ENCODE results near the gene PDE6A. TPM values are rescaled to one million over a fixed set of nuclear protein-coding genes. Genes with fewer than 3 reads are reported as not detected.

The PDE6A gene
- total and polyA plus RNA-seq, 2 of the 13 experiments (the other 11 are each of a cell fraction or from before 2014, with no cell fraction given), result 0.01 TPM; not detected in 1

- no peaks in the 10 kb centered on the region for H3K36me3 ChIP-seq (replicated peaks in 1 of 2; ENCODE audit: control insufficient read depth in 1 of 2, insufficient read depth in 2 of 2, low read length in 2 of 2)
- H2AFZ ChIP-seq (ENCODE audit: low read length), result no peak overlapping the region
- no peaks in the 10 kb centered on the region for H3K9me3 ChIP-seq (ENCODE audit: low read length)
- intact Hi-C loops (cut with micrococcal nuclease; ENCODE audit: unreplicated experiment), result no loop called here
- no peak for ATAC-seq
- H3K27me3 ChIP-seq (ENCODE audit: control insufficient read depth in 1 of 2, insufficient read depth in 2 of 2, low read length in 2 of 2), result peaks cover 0 to 5% of the 10 kb centered on the region in 2 experiments; a peak in 2 of 5 replicates
- no peak overlapping the region for H3K9ac ChIP-seq (ENCODE audit: insufficient read depth, low read depth, low read length)
- no peak for DNase-seq (ENCODE audit: low spot score)
- BruUV-seq (replicated peaks), result no TSS peak
- H4K20me1 ChIP-seq (ENCODE audit: insufficient read depth, low read length), result no peaks in the 10 kb centered on the region
- FAIRE-seq, result no peak
- POLR2A ChIA-PET, result no interaction called here
- CTCF ChIA-PET (ENCODE audit: low intra/inter-chr PET ratio, low total read pairs), result no interaction called here
- WGBS (ENCODE audit: low lambda C conversion rate), result 74% methylated on average over 1 of the region's 1 CpG
- in situ Hi-C loops (cut with HindIII; ENCODE audit: extremely low pct_ligation_motif_present, low pct_unique_long_range_greater_than_20kb), result no loop called here
- no peaks in the 10 kb centered on the region for H3K79me2 ChIP-seq (ENCODE audit: insufficient read depth, low read length)
- no peak overlapping the region for H3K4me3 ChIP-seq (replicated peaks in 1 of 3; ENCODE audit: insufficient read depth in 1 of 3, low read depth in 2 of 3, low read length in 3 of 3)
- no peak overlapping the region for H3K27ac ChIP-seq (ENCODE audit: extremely low read length, insufficient read depth, low read length)
- H3K4me2 ChIP-seq (ENCODE audit: low read depth, low read length), result no peak overlapping the region
- TF ChIP-seq ZNF564 (CRISPR knock-in tag; IDR thresholded peaks at IDR 0.05) (no peak), XRCC5 (optimal IDR thresholded peaks at IDR 0.05; ENCODE audit: low read length) (no peak), JUN (CRISPR knock-in tag; IDR thresholded peaks at IDR 0.05) (no peak), ARNT (IDR thresholded peaks at IDR 0.05) (no peak), NFE2L2 (IDR thresholded peaks at IDR 0.05; ENCODE audit: low read length) (no peak), THAP7 (CRISPR knock-in tag; IDR thresholded peaks at IDR 0.05) (no peak), MNT (IDR thresholded peaks at IDR 0.05) (no peak), MED8 (CRISPR knock-in tag; IDR thresholded peaks at IDR 0.05; ENCODE audit: insufficient replicate concordance) (no peak), E2F2 (CRISPR knock-in tag; IDR thresholded peaks at IDR 0.05; ENCODE audit: borderline replicate concordance) (no peak), MIER3 (CRISPR knock-in tag; IDR thresholded peaks at IDR 0.05; ENCODE audit: borderline replicate concordance) (no peak), ZMYM2 (CRISPR knock-in tag; IDR thresholded peaks at IDR 0.05) (no peak)
- H3K4me1 ChIP-seq (ENCODE audit: insufficient read depth, low read length), result peaks cover 2% of the 10 kb centered on the region
Observed at GRCh38 chr5:149898811-149899210, 45.8 kb downstream of the PDE6A start.
